GM20000 (cell line): ENCODE measurements around the gene N4BP2.

ENCODE experiments used
- DNase-seq: peaks from one replicate; pipeline ENCODE4 v3.0.0; 2012; ENCODE audit warnings: low spot score
- TF ChIP-seq, protein P1 (sequence below): IDR thresholded peaks from 2 replicates; pipeline ENCODE4 v1.5.1; 2012; ENCODE audit warnings: mild to moderate bottlenecking, control low read depth; ENCODE audit errors: extremely low read depth, missing control alignments

The N4BP2 gene

GRCh38 chr4:40186665-40187014, 130.0 kb downstream of the N4BP2 start:
- TF ChIP-seq, protein P1, sequence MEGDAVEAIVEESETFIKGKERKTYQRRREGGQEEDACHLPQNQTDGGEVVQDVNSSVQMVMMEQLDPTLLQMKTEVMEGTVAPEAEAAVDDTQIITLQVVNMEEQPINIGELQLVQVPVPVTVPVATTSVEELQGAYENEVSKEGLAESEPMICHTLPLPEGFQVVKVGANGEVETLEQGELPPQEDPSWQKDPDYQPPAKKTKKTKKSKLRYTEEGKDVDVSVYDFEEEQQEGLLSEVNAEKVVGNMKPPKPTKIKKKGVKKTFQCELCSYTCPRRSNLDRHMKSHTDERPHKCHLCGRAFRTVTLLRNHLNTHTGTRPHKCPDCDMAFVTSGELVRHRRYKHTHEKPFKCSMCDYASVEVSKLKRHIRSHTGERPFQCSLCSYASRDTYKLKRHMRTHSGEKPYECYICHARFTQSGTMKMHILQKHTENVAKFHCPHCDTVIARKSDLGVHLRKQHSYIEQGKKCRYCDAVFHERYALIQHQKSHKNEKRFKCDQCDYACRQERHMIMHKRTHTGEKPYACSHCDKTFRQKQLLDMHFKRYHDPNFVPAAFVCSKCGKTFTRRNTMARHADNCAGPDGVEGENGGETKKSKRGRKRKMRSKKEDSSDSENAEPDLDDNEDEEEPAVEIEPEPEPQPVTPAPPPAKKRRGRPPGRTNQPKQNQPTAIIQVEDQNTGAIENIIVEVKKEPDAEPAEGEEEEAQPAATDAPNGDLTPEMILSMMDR = no peak

GRCh38 chr4:40187386-40187906, 130.8 kb downstream of the N4BP2 start:
- TF ChIP-seq, protein P1 = no peak
- DNase-seq = no peak

More at GRCh38 chr4:40186665-40187014, 130.0 kb downstream of the N4BP2 start:
- no peak for DNase-seq

DNA sequence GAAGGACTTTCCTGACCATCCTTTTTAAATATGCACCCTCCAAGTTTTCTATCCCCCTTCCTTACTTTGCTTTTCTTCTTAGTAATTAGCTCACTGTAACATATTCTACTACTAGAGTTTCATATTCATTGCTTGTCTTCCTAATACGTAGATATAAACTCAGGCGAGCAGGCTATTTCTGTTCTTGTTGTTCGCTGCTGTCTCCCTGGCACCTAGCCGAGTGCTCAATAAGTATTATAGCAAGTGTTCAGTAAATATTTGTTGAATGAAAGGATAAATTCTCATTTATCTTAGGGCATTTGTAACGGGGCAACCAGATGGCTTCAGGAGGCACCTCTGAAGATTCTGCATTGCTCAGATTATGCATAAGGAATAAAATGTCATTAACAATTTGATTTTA, 133.4 kb downstream of the N4BP2 start:
- TF ChIP-seq, protein P1 = no peak
- DNase-seq = no peak

DNA sequence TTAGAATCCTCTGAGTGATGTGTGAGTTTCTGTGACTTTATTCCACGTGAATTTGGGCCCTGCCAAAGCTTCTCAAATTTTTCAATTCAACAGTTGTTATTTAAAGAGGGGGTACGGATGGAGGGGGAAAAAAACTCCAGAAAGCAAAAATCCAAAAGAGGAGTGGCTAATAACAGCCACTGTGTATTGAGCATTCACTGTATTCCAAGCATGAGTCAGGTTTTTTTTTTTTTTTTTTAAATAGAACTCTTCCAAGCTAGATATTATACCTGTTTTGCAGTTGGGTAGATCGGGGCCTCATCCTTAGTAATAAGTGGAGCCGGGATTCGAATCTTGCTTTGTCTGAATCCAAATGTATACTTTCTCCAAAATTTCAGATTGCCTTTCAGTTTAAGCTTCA, 133.8 kb downstream of the N4BP2 start:
- TF ChIP-seq, protein P1 = no peak
- no peak for DNase-seq

GRCh38 chr4:40190880-40191815, 134.5 kb downstream of the N4BP2 start:
- TF ChIP-seq, protein P1 = no peak
- no peak for DNase-seq

DNA sequence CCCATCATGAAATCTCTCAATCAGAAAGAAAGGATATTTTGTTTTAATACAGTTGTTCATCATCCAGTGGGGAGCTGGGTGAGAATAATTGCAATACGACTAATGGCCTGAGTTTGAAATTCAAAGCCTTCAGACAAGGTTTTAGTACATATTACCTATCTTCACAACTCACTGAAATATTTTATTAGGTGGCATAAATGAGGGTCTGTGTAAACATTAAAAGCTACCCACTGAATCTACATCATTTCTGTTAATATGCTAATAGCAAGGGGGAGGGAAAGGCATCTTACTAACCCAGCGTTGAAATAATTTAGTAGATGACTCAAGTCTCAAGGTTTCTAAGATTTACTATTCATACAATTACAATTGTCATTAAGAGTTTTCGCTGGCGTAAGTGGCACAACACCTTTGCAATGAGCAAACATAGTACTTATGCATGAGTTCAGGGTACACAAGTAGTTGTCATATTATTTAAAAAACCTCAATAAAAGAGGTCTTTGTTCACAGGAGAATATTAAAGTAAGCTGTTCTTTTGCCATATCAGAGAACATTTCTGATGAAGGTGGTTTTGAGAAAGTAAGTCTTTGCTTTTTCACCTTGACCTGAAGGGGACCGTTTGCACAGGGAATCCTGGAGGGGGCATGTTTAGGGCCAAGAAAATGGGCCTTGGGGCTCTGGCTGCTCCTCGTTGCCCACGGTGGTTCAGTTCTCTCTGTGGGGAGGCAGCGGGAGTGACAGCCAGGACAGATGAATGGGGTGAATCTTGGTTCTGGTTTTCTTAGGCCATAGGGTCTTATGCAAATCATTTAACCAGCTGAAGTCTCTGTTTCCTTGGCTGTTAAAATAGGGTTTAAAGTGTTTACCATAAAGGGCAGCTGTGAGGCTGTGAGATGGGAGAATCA, 135.7 kb downstream of the N4BP2 start:
- no peak for DNase-seq
- TF ChIP-seq, protein P1 = no peak
